HCT116 (cell line): Measurements from ENCODE around the gene ECE2. TPM values are rescaled to one million over a fixed set of nuclear protein-coding genes. Genes with fewer than 3 reads are reported as not detected.

Experiments used
- ATAC-seq: fragments of 200-7000 bp; cut with Tn5 transposase; 2 replicates; pipeline ENCODE4 v1.9.1; 2020; ENCODE audit warnings: mild to moderate bottlenecking, moderate library complexity
- BruUV-seq: library from RNA; stranded (reverse); fragments of 400-500 nt; replicated peaks from 2 replicates; lab custom pipeline; 2021; lab: Mats Ljungman, UMichigan
- CTCF ChIA-PET: fragments of 300-600 bp; sonication (Branson Sonifier 250); formaldehyde crosslinking; loops from one replicate; lab custom pipeline; 2021; ENCODE audit warnings: antibody characterized with exemption; lab: Charles Lee
- POLR2A ChIA-PET: fragments of 300-600, 350-600 bp; sonication (Branson Sonifier 250); formaldehyde crosslinking; loops from one replicate; lab custom pipeline; 2021; ENCODE audit warnings: antibody characterized with exemption; lab: Charles Lee
- RAD21 ChIA-PET, 2 experiments: fragments of 300-600 bp; sonication (Branson Sonifier 250); formaldehyde crosslinking; loops; one replicate each; lab custom pipeline; 2023; ENCODE audit warnings: low total read pairs in 2 of 2; ENCODE audit not compliant: uncharacterized antibody in 2 of 2, unreplicated experiment in 2 of 2, low non-redundant PET in 1 of 2; lab: Charles Lee
- DNase-seq: peaks from one replicate; pipeline ENCODE4 v3.0.0-alpha.2; 2010; ENCODE audit warnings: low read depth, low spot score
- H2AFZ ChIP-seq: fragments of 200-600 bp; shearing (Covaris generic), sonication (generic); 2 replicates; pipeline ENCODE4 v1.6.1; 2017; ENCODE audit warnings: low read depth, mixed run types, mixed read lengths, antibody characterized with exemption, low read length; ENCODE audit not compliant: poor library complexity, severe bottlenecking
- H3K27ac ChIP-seq: 2 replicates; pipeline ENCODE4 v1.5.1; 2012; ENCODE audit warnings: low read depth, low read length
- H3K27me3 ChIP-seq: fragments of 200-600 bp; sonication (generic); 2 replicates; pipeline ENCODE4 v1.6.1; 2016; ENCODE audit warnings: mixed run types, low read length, mixed read lengths; ENCODE audit not compliant: insufficient read depth
- H3K36me3 ChIP-seq, 2 experiments: fragments of 200-500 bp in 1 of 2; fragments of 200-600 bp in 1 of 2; sonication (Bioruptor generic) in 1 of 2; sonication (generic) in 1 of 2; 2 replicates each; pipeline versions ENCODE4 v1.5.1 to v1.6.1; 2014 to 2016; ENCODE audit warnings: low read length in 2 of 2, inconsistent platforms in 1 of 2, mixed read lengths in 1 of 2, mixed run types in 1 of 2; ENCODE audit not compliant: insufficient read depth in 2 of 2, control insufficient read depth in 1 of 2
- H3K4me1 ChIP-seq, 2 experiments: fragments of 200-600 bp in 1 of 2; sonication (generic) in 1 of 2; 2 replicates each; pipeline versions ENCODE4 v1.5.1 to v1.6.1; 2012 to 2017; ENCODE audit warnings: low read length in 2 of 2, inconsistent platforms in 1 of 2, mild to moderate bottlenecking in 1 of 2, mixed read lengths in 1 of 2, mixed run types in 1 of 2, moderate library complexity in 1 of 2; ENCODE audit not compliant: insufficient read depth in 2 of 2, control insufficient read depth in 1 of 2
- H3K4me2 ChIP-seq: fragments of 200-600 bp; sonication (generic); 2 replicates; pipeline ENCODE4 v1.6.1; 2017; ENCODE audit warnings: mixed run types, low read length, mixed read lengths
- H3K4me3 ChIP-seq, 2 experiments: fragments of 200-600 bp in 1 of 2; sonication (generic) in 1 of 2; replicated peaks in 1 of 2; 2 replicates each; pipeline ENCODE4 v1.5.1; 2011 to 2016; ENCODE audit warnings: low read length in 2 of 2, control low read depth in 1 of 2, low read depth in 1 of 2, mild to moderate bottlenecking in 1 of 2, mixed read lengths in 1 of 2, mixed run types in 1 of 2
- H3K79me2 ChIP-seq: fragments of 200-600 bp; sonication (generic); 2 replicates; pipeline ENCODE4 v1.6.1; 2017; ENCODE audit warnings: mild to moderate bottlenecking, mixed run types, low read length, moderate library complexity, mixed read lengths; ENCODE audit not compliant: insufficient read depth
- H3K9ac ChIP-seq: fragments of 200-600 bp; sonication (generic); 2 replicates; pipeline ENCODE4 v1.6.1; 2016; ENCODE audit warnings: low read length, mixed read lengths
- H3K9me2 ChIP-seq: fragments of 200-600 bp; sonication (generic), shearing (Covaris generic); 2 replicates; pipeline ENCODE4 v1.6.1; 2017; ENCODE audit warnings: mixed run types, mild to moderate bottlenecking, moderate library complexity; ENCODE audit not compliant: insufficient read depth
- H3K9me3 ChIP-seq, 2 experiments: fragments of 200-500 bp in 1 of 2; fragments of 200-600 bp in 1 of 2; sonication (Bioruptor generic) in 1 of 2; sonication (generic) in 1 of 2; 2 replicates each; pipeline ENCODE4 v1.6.1; 2014 to 2017; ENCODE audit warnings: low read length in 2 of 2, mixed read lengths in 2 of 2, inconsistent platforms in 1 of 2, low read depth in 1 of 2, mild to moderate bottlenecking in 1 of 2, mixed run types in 1 of 2, moderate library complexity in 1 of 2; ENCODE audit not compliant: control insufficient read depth in 1 of 2, insufficient read depth in 1 of 2
- H4K20me1 ChIP-seq: fragments of 200-600 bp; sonication (generic), shearing (Covaris generic); 2 replicates; pipeline ENCODE4 v1.6.1; 2017; ENCODE audit warnings: mixed run types, mild to moderate bottlenecking, moderate library complexity; ENCODE audit not compliant: insufficient read depth
- CBX3 ChIP-seq: IDR thresholded peaks from 2 replicates; pipeline ENCODE4 v1.6.1; 2012; ENCODE audit warnings: low read depth
- CEBPB ChIP-seq: IDR thresholded peaks from 2 replicates; pipeline ENCODE4 v1.6.1; 2012; ENCODE audit warnings: low read depth
- EGR1 ChIP-seq: IDR thresholded peaks from 2 replicates; pipeline ENCODE4 v1.6.1; 2012; ENCODE audit warnings: low read depth
- ELF1 ChIP-seq: IDR thresholded peaks from 2 replicates; pipeline ENCODE4 v1.6.1; 2012; ENCODE audit warnings: low read depth, borderline replicate concordance
- EZH2 ChIP-seq: fragments of 200-600 bp; sonication (generic); IDR thresholded peaks from 2 replicates; pipeline ENCODE4 v1.6.1; 2017; ENCODE audit warnings: antibody characterized with exemption, mixed run types
- EZH2phosphoT487 ChIP-seq: fragments of 200-600 bp; IDR thresholded peaks from 2 replicates; pipeline ENCODE4 v1.6.1; 2018; ENCODE audit warnings: antibody characterized with exemption, borderline replicate concordance
- FOSL1 ChIP-seq: IDR thresholded peaks from 2 replicates; pipeline ENCODE4 v1.6.1; 2012; ENCODE audit warnings: low read depth
- JUND ChIP-seq: IDR thresholded peaks from 2 replicates; pipeline ENCODE4 v1.6.1; 2012
- POLR2AphosphoS5 ChIP-seq: IDR thresholded peaks from 2 replicates; pipeline ENCODE4 v1.6.1; 2011; ENCODE audit warnings: mild to moderate bottlenecking, low read depth, low read length, moderate library complexity
- RAD21 ChIP-seq: IDR thresholded peaks from 2 replicates; pipeline ENCODE4 v1.6.1; 2012; ENCODE audit warnings: low read depth, mild to moderate bottlenecking
- SP1 ChIP-seq: IDR thresholded peaks from 2 replicates; pipeline ENCODE4 v1.6.1; 2012; ENCODE audit warnings: low read depth
- SRF ChIP-seq: IDR thresholded peaks from 2 replicates; pipeline ENCODE4 v1.6.1; 2012; ENCODE audit warnings: low read depth
- YY1 ChIP-seq: IDR thresholded peaks from 2 replicates; pipeline ENCODE4 v1.6.1; 2011; ENCODE audit warnings: low read length, low read depth, moderate library complexity, mild to moderate bottlenecking; ENCODE audit not compliant: insufficient replicate concordance; ENCODE audit errors: extremely low read depth
- ZFX ChIP-seq: fragments of 450-650 bp; IDR thresholded peaks from 2 replicates; pipeline ENCODE4 v1.6.1; 2017
- intact Hi-C: fragments of 100-400 bp; cut with micrococcal nuclease; formaldehyde crosslinking; loops from 2 replicates; pipeline ENCODE4 v1.10.0; 2022
- total RNA-seq: library from RNA; stranded (reverse); gene quantifications from one replicate; pipeline ENCODE4 v1.2.1, GENCODE V29; 2021; ENCODE audit not compliant: unreplicated experiment
- TF ChIP-seq, protein P1 (sequence below): IDR thresholded peaks from 2 replicates; pipeline ENCODE4 v1.6.1; 2012
- TF ChIP-seq, protein P2 (sequence below), 3 experiments: fragments of 200-600 bp in 1 of 3; sonication (generic) in 1 of 3; IDR thresholded peaks in 2 of 3; conservative IDR thresholded peaks in 1 of 3; 2 replicates each; pipeline ENCODE4 v1.5.1; 2012 to 2017; ENCODE audit warnings: low read depth in 2 of 3, low read length in 2 of 3, antibody characterized with exemption in 1 of 3, borderline replicate concordance in 1 of 3, control low read depth in 1 of 3, mild to moderate bottlenecking in 1 of 3, mixed read lengths in 1 of 3, mixed run types in 1 of 3, moderate library complexity in 1 of 3; ENCODE audit not compliant: insufficient read depth in 1 of 3
- TF ChIP-seq, protein P3 (sequence below): IDR thresholded peaks from 2 replicates; pipeline ENCODE4 v1.6.1; 2011; ENCODE audit warnings: mild to moderate bottlenecking, low read length, moderate library complexity; ENCODE audit not compliant: insufficient replicate concordance; ENCODE audit errors: extremely low read depth
- TF ChIP-seq, protein P4 (sequence below): IDR thresholded peaks from 2 replicates; pipeline ENCODE4 v1.6.1; 2012; ENCODE audit warnings: low read depth
- TF ChIP-seq, protein P5 (sequence below): IDR thresholded peaks from 2 replicates; pipeline ENCODE4 v1.6.1; 2012

ECE2 gene
- total RNA-seq, 1 experiment from 2014 or later: not detected

DNA sequence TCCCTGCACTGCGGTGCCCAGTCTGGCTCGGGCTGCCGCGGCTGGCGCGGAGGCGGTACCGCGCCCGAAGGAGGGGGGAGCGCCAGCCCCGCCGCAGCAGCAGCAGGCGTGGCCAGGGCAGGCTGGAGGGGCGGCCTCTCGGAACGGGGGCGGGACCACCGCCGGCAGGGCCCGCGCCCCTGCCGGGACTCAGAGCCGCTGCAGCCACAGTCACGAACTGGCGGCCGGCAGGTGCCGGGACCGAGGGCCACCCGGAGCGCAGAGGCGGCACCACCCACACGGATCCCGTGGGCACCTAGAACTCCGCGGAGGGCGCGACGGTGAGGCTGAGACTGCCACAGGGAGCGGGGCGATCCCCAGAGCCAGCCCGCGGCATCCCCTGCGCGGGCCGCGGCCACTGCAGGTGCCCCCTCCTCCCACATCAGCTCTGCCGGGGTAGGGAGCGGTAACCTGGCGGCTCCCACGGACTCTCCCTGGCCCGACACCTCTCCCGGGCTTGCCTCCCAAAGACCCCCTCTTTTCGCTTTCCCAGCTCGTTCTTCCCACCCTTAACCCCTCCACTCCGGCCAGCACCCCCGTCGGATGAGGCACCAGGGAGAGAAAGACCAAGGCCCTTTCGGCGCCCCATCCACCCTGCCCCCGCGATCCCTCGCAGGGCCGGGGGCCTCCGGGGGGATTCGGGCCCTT lies 46.3 kb upstream of the ECE2 start, which contains the start of gene VWA5B2:
Gene VWA5B2 (plus strand): TSS at position 192 of the 687 bp plus-strand sequence. CDS start 944 bp downstream, outside the sequence.
- peak within 1 kb of the TSS; percentile 73 to 77 for H3K4me3 ChIP-seq
- RAD21 ChIA-PET: no interaction called here
- H3K4me2 ChIP-seq: peak within 1 kb of the TSS; percentile 97
- H3K4me1 ChIP-seq: peaks cover 7 to 28% of the 10 kb centered on the region in 2 experiments
- no peaks in the 10 kb centered on the region for H3K9me2 ChIP-seq
- no peaks in the 10 kb centered on the region for H4K20me1 ChIP-seq
- H3K9me3 ChIP-seq: no peaks in the 10 kb centered on the region
- peak; percentile 89 for ATAC-seq
- POLR2A ChIA-PET: interaction anchor here (1.2 kb wide), 1 partner anchor 59 kb away, joined by 3 read pairs; no protein-coding TSS in a partner anchor
- CTCF ChIA-PET: interaction anchor here (0.5 to 2.1 kb wide), 2 partner anchors 34 to 71 kb away, joined by 3 to 4 read pairs; no protein-coding TSS in a partner anchor
- DNase-seq: peak; percentile 46
- no peaks in the 10 kb centered on the region for H3K36me3 ChIP-seq
- H2AFZ ChIP-seq: no peak within 1 kb of the TSS
- peak within 1 kb of the TSS; percentile 61 for H3K9ac ChIP-seq
- no TSS peak for BruUV-seq
- H3K79me2 ChIP-seq: no peaks in the 10 kb centered on the region
- H3K27me3 ChIP-seq: no peaks in the 10 kb centered on the region
- intact Hi-C loops: no loop called here
- peak within 1 kb of the TSS; percentile 52; the same call in 1 of the 2 replicates for H3K27ac ChIP-seq
- TF ChIP-seq YY1 (no peak), ZFX (peak; percentile 23; the same call in 1 of the 2 replicates), EZH2phosphoT487 (no peak), RAD21 (no peak), JUND (no peak), SP1 (no peak), SRF (no peak), EZH2 (no peak), CBX3 (no peak), POLR2AphosphoS5 (peak; percentile 94), FOSL1 (no peak), EGR1 (peak; percentile 71; the same call in 1 of the 2 replicates), ELF1 (no peak), CEBPB (no peak)
- TF ChIP-seq, protein P1, sequence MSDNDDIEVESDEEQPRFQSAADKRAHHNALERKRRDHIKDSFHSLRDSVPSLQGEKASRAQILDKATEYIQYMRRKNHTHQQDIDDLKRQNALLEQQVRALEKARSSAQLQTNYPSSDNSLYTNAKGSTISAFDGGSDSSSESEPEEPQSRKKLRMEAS: no peak; the same call in 1 of the 2 replicates
- TF ChIP-seq, protein P2, sequence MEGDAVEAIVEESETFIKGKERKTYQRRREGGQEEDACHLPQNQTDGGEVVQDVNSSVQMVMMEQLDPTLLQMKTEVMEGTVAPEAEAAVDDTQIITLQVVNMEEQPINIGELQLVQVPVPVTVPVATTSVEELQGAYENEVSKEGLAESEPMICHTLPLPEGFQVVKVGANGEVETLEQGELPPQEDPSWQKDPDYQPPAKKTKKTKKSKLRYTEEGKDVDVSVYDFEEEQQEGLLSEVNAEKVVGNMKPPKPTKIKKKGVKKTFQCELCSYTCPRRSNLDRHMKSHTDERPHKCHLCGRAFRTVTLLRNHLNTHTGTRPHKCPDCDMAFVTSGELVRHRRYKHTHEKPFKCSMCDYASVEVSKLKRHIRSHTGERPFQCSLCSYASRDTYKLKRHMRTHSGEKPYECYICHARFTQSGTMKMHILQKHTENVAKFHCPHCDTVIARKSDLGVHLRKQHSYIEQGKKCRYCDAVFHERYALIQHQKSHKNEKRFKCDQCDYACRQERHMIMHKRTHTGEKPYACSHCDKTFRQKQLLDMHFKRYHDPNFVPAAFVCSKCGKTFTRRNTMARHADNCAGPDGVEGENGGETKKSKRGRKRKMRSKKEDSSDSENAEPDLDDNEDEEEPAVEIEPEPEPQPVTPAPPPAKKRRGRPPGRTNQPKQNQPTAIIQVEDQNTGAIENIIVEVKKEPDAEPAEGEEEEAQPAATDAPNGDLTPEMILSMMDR (IDR thresholded peaks at IDR 0.05 in 2 of 3, conservative IDR thresholded peaks at IDR 0.05 in 1 of 3; ENCODE audit: borderline replicate concordance in 1 of 3, insufficient read depth in 1 of 3, low read depth in 2 of 3, low read length in 2 of 3): peak in 1 of 3 experiments; percentile 45; a peak in 1 of 6 replicates
- TF ChIP-seq, protein P3, sequence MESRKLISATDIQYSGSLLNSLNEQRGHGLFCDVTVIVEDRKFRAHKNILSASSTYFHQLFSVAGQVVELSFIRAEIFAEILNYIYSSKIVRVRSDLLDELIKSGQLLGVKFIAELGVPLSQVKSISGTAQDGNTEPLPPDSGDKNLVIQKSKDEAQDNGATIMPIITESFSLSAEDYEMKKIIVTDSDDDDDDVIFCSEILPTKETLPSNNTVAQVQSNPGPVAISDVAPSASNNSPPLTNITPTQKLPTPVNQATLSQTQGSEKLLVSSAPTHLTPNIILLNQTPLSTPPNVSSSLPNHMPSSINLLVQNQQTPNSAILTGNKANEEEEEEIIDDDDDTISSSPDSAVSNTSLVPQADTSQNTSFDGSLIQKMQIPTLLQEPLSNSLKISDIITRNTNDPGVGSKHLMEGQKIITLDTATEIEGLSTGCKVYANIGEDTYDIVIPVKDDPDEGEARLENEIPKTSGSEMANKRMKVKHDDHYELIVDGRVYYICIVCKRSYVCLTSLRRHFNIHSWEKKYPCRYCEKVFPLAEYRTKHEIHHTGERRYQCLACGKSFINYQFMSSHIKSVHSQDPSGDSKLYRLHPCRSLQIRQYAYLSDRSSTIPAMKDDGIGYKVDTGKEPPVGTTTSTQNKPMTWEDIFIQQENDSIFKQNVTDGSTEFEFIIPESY: no peak
- TF ChIP-seq, protein P4, sequence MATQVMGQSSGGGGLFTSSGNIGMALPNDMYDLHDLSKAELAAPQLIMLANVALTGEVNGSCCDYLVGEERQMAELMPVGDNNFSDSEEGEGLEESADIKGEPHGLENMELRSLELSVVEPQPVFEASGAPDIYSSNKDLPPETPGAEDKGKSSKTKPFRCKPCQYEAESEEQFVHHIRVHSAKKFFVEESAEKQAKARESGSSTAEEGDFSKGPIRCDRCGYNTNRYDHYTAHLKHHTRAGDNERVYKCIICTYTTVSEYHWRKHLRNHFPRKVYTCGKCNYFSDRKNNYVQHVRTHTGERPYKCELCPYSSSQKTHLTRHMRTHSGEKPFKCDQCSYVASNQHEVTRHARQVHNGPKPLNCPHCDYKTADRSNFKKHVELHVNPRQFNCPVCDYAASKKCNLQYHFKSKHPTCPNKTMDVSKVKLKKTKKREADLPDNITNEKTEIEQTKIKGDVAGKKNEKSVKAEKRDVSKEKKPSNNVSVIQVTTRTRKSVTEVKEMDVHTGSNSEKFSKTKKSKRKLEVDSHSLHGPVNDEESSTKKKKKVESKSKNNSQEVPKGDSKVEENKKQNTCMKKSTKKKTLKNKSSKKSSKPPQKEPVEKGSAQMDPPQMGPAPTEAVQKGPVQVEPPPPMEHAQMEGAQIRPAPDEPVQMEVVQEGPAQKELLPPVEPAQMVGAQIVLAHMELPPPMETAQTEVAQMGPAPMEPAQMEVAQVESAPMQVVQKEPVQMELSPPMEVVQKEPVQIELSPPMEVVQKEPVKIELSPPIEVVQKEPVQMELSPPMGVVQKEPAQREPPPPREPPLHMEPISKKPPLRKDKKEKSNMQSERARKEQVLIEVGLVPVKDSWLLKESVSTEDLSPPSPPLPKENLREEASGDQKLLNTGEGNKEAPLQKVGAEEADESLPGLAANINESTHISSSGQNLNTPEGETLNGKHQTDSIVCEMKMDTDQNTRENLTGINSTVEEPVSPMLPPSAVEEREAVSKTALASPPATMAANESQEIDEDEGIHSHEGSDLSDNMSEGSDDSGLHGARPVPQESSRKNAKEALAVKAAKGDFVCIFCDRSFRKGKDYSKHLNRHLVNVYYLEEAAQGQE: no peak
- TF ChIP-seq, protein P5, sequence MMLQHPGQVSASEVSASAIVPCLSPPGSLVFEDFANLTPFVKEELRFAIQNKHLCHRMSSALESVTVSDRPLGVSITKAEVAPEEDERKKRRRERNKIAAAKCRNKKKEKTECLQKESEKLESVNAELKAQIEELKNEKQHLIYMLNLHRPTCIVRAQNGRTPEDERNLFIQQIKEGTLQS: no peak
